Measurements from ENCODE around the gene DUS4L.

DUS4L gene

GRCh38 chr7:107579885-107580715, 16.3 kb downstream of the DUS4L start, which contains the start of gene BCAP29:
Gene BCAP29 (plus strand): TSS chr7:107580246. CDS start chr7:107580773, 527 bp downstream.
- DNase-seq, result peak; percentile 35 to 95 (median 58)
- intact Hi-C loops (cut with DNase I), result loop anchor here (5.0 to 10.0 kb wide), 2 partner anchors 105 to 162 kb away; partner anchors contain the start of genes CBLL1 and GPR22

- intact Hi-C loops (cut with DNase I), result loop anchor here (5.0 to 10.0 kb wide), 2 partner anchors 106 to 161 kb away; partner anchors contain the start of genes CBLL1 and GPR22
- DNase-seq, result no peak
Observed at GRCh38 chr7:107580716-107581383, 17.1 kb downstream of the DUS4L start.

- DNase-seq, result no peak
- intact Hi-C loops (cut with DNase I), result loop anchor here (5.0 to 10.0 kb wide), 2 partner anchors 107 to 161 kb away; partner anchors contain the start of genes CBLL1 and GPR22
Observed at GRCh38 chr7:107581387-107582013, 17.7 kb downstream of the DUS4L start.

GRCh38 chr7:107582875-107583274, 19.1 kb downstream of the DUS4L start:
- intact Hi-C loops (cut with DNase I), result loop anchor here (5.0 to 10.0 kb wide), 2 partner anchors 108 to 159 kb away; partner anchors contain the start of genes CBLL1 and GPR22
- DNase-seq, result no peak

GRCh38 chr7:107584716-107585115, 20.9 kb downstream of the DUS4L start:
- intact Hi-C loops (cut with DNase I), result loop anchor here (5.0 to 10.0 kb wide), 2 partner anchors 110 to 158 kb away; partner anchors contain the start of genes CBLL1 and GPR22
- no peak for DNase-seq

GRCh38 chr7:107588529-107589130, 24.9 kb downstream of the DUS4L start:
- intact Hi-C loops (cut with DNase I), result loop anchor here (10.0 kb wide), 1 partner anchor 114 kb away; the partner anchor contains the start of gene GPR22
- DNase-seq, result no peak

- DNase-seq, result no peak
- intact Hi-C loops (cut with DNase I), result no loop called here
Observed at GRCh38 chr7:107591421-107591820, 27.6 kb downstream of the DUS4L start.

- intact Hi-C loops (cut with DNase I), result no loop called here
- DNase-seq, result no peak
Observed at GRCh38 chr7:107592361-107593024, 28.7 kb downstream of the DUS4L start.

- DNase-seq, result no peak
- intact Hi-C loops (cut with DNase I), result no loop called here
Observed at GRCh38 chr7:107593025-107593410, 29.2 kb downstream of the DUS4L start.

- intact Hi-C loops (cut with DNase I), result no loop called here
- DNase-seq, result no peak
Observed at GRCh38 chr7:107594961-107595737, 31.4 kb downstream of the DUS4L start.

GRCh38 chr7:107596881-107597581, 33.3 kb downstream of the DUS4L start:
- intact Hi-C loops (cut with DNase I), result no loop called here
- no peak for DNase-seq

- intact Hi-C loops (cut with DNase I), result no loop called here
- DNase-seq, result no peak
Observed at GRCh38 chr7:107597582-107597916, 33.8 kb downstream of the DUS4L start.

- intact Hi-C loops (cut with DNase I), result no loop called here
- no peak for DNase-seq
Observed at GRCh38 chr7:107597953-107598352, 34.2 kb downstream of the DUS4L start.

GRCh38 chr7:107599262-107599661, 35.5 kb downstream of the DUS4L start:
- intact Hi-C loops (cut with DNase I), result no loop called here
- DNase-seq, result no peak

GRCh38 chr7:107600816-107601215, 37.0 kb downstream of the DUS4L start:
- intact Hi-C loops (cut with DNase I), result no loop called here
- no peak for DNase-seq

GRCh38 chr7:107605218-107605815, 41.5 kb downstream of the DUS4L start:
- intact Hi-C loops (cut with DNase I), result no loop called here
- no peak for DNase-seq

GRCh38 chr7:107606303-107606702, 42.5 kb downstream of the DUS4L start:
- intact Hi-C loops (cut with DNase I), result no loop called here
- DNase-seq, result no peak

GRCh38 chr7:107609811-107610261, 46.1 kb downstream of the DUS4L start:
- no peak for DNase-seq

More at GRCh38 chr7:107609811-107610261, 46.1 kb downstream of the DUS4L start:
- intact Hi-C loops (cut with DNase I), result no loop called here
